HEK293 (cell line): Measurements from ENCODE around the gene TMEM123.

Experiments
- CTCF ChIP-seq: fragments of 450-650 bp; formaldehyde crosslinking; IDR thresholded peaks from 2 replicates; pipeline ENCODE4 v1.5.1; 2016; ENCODE audit warnings: missing biosample characterization, missing genetic modification characterization
- REST ChIP-seq: fragments of 450-650 bp; formaldehyde crosslinking; IDR thresholded peaks from 2 replicates; pipeline ENCODE4 v1.5.1; 2016; ENCODE audit warnings: missing biosample characterization, missing genetic modification characterization

GRCh38 chr11:102485095-102485722 lies 32.6 kb upstream of the TMEM123 start:
- no peak for TF ChIP-seq REST (tag by site-specific recombination)
- TF ChIP-seq CTCF (tag by site-specific recombination), result no peak
